Mesenchymal stem cell (in vitro differentiated cells and primary cell): Measurements from ENCODE around the gene TST.
A peak's percentile ranks its signal among the peaks of the same experiment; 100 is the strongest.
"Not testable (repeated sequence)": the region's sequence is repeated elsewhere in the genome, so short reads cannot be mapped to it uniquely, and the experiment has no call there.

ENCODE experiments used
- DNase-seq: peaks from one replicate; pipeline ENCODE4 v3.0.0-alpha.2; 2013
- H2AFZ ChIP-seq: one replicate; pipeline ENCODE4 v1.6.1; 2013; ENCODE audit warnings: low read depth, mild to moderate bottlenecking, control low read depth, inconsistent platforms, low read length, moderate library complexity
- H2AK5ac ChIP-seq: 2 replicates; pipeline ENCODE4 v1.6.1; 2013; ENCODE audit warnings: low read length, moderate library complexity, mild to moderate bottlenecking, inconsistent platforms; ENCODE audit not compliant: severe bottlenecking
- H2BK120ac ChIP-seq: one replicate; pipeline ENCODE4 v1.6.1; 2013; ENCODE audit warnings: low read depth, mild to moderate bottlenecking, inconsistent platforms, low read length, moderate library complexity
- H2BK12ac ChIP-seq, 2 experiments: one replicate each; pipeline ENCODE4 v1.6.1; 2013; ENCODE audit warnings: inconsistent platforms in 2 of 2, low read length in 2 of 2, mild to moderate bottlenecking in 2 of 2, moderate library complexity in 2 of 2, control low read depth in 1 of 2
- H2BK15ac ChIP-seq: one replicate; pipeline ENCODE4 v1.6.1; 2013; ENCODE audit warnings: mild to moderate bottlenecking, low read depth, inconsistent platforms; ENCODE audit not compliant: poor library complexity, severe bottlenecking
- H2BK5ac ChIP-seq: 2 replicates; pipeline ENCODE4 v1.6.1; 2013; ENCODE audit warnings: low read depth, mild to moderate bottlenecking, low read length, control low read depth, inconsistent platforms; ENCODE audit not compliant: poor library complexity, severe bottlenecking
- H3K14ac ChIP-seq, 2 experiments: one replicate each; pipeline ENCODE4 v1.6.1; 2013; ENCODE audit warnings: inconsistent platforms in 2 of 2, low read length in 2 of 2, control low read depth in 1 of 2, mild to moderate bottlenecking in 1 of 2, moderate library complexity in 1 of 2
- H3K18ac ChIP-seq, 2 experiments: one replicate each; pipeline ENCODE4 v1.6.1; 2013; ENCODE audit warnings: inconsistent platforms in 2 of 2, low read length in 2 of 2, control low read depth in 1 of 2, low read depth in 1 of 2, mild to moderate bottlenecking in 1 of 2
- H3K23ac ChIP-seq, 2 experiments: one replicate each; pipeline ENCODE4 v1.6.1; 2013; ENCODE audit warnings: inconsistent platforms in 2 of 2, low read length in 2 of 2, mild to moderate bottlenecking in 2 of 2, moderate library complexity in 2 of 2, control low read depth in 1 of 2
- H3K27ac ChIP-seq: 2 replicates; pipeline ENCODE4 v1.5.1; 2013; ENCODE audit warnings: mild to moderate bottlenecking, moderate library complexity, low read length, control low read depth, inconsistent platforms; ENCODE audit not compliant: poor library complexity, severe bottlenecking
- H3K27me3 ChIP-seq, 2 experiments: 2 replicates each; pipeline versions ENCODE4 v1.6.1 to v1.7.0; 2013; ENCODE audit warnings: low read length in 2 of 2, mild to moderate bottlenecking in 2 of 2, moderate library complexity in 2 of 2, control low read depth in 1 of 2, inconsistent platforms in 1 of 2; ENCODE audit not compliant: control insufficient read depth in 1 of 2, insufficient read depth in 1 of 2
- H3K36me3 ChIP-seq, 2 experiments: 2 replicates each; pipeline versions ENCODE4 v1.6.1 to v1.7.0; 2013; ENCODE audit warnings: low read length in 2 of 2, control low read depth in 1 of 2, inconsistent platforms in 1 of 2, low read depth in 1 of 2, mild to moderate bottlenecking in 1 of 2; ENCODE audit not compliant: insufficient read depth in 2 of 2, control insufficient read depth in 1 of 2
- H3K4ac ChIP-seq, 2 experiments: one replicate each; pipeline ENCODE4 v1.6.1; 2013; ENCODE audit warnings: inconsistent platforms in 2 of 2, low read length in 2 of 2, mild to moderate bottlenecking in 2 of 2, moderate library complexity in 2 of 2, control low read depth in 1 of 2, low read depth in 1 of 2
- H3K4me1 ChIP-seq: 2 replicates; pipeline ENCODE4 v1.6.1; 2013; ENCODE audit warnings: low read depth, low read length, control low read depth; ENCODE audit not compliant: control insufficient read depth, insufficient read depth
- H3K4me2 ChIP-seq: 2 replicates; pipeline ENCODE4 v1.6.1; 2013; ENCODE audit warnings: low read length, mild to moderate bottlenecking, inconsistent platforms; ENCODE audit not compliant: poor library complexity, severe bottlenecking
- H3K4me3 ChIP-seq, 2 experiments: 2 replicates each; pipeline versions ENCODE4 v1.5.1 to v1.7.0; 2013; ENCODE audit warnings: low read length in 2 of 2, mild to moderate bottlenecking in 2 of 2, control low read depth in 1 of 2, low read depth in 1 of 2; ENCODE audit not compliant: insufficient read depth in 1 of 2
- H3K79me1 ChIP-seq: replicated peaks from 2 replicates; pipeline ENCODE4 v1.6.1; 2013; ENCODE audit warnings: mild to moderate bottlenecking, control low read depth, low read length, inconsistent platforms; ENCODE audit not compliant: poor library complexity, severe bottlenecking
- H3K9ac ChIP-seq: 2 replicates; pipeline ENCODE4 v1.7.0; 2013; ENCODE audit warnings: mild to moderate bottlenecking, low read length, moderate library complexity
- H3K9me3 ChIP-seq: 2 replicates; pipeline ENCODE4 v1.7.0; 2013; ENCODE audit warnings: mild to moderate bottlenecking, low read length; ENCODE audit not compliant: control insufficient read depth
- H4K8ac ChIP-seq: one replicate; pipeline ENCODE4 v1.6.1; 2013; ENCODE audit warnings: inconsistent platforms, mild to moderate bottlenecking, low read length, moderate library complexity
- H4K91ac ChIP-seq: one replicate; pipeline ENCODE4 v1.6.1; 2013; ENCODE audit warnings: mild to moderate bottlenecking, low read length, inconsistent platforms
- WGBS: methylation state at CpG from one replicate; pipeline ENCODE4 v1.1.7; 2013; ENCODE audit warnings: mixed read lengths; 5-methylcytosine and 5-hydroxymethylcytosine counted together

The TST gene

GRCh38 chr22:36991206-36991605, 28.0 kb downstream of the TST start:
- H3K4me1 ChIP-seq = no peaks in the 10 kb centered on the region
- no peak overlapping the region for H2BK15ac ChIP-seq
- 66% methylated on average over 6 of the region's 6 CpGs for WGBS
- H4K8ac ChIP-seq = no peak overlapping the region
- peaks cover 35 to 49% of the 10 kb centered on the region in 2 experiments for H3K27me3 ChIP-seq
- H3K4me2 ChIP-seq = no peak overlapping the region
- no peak overlapping the region for H3K4ac ChIP-seq
- no peak overlapping the region for H3K9ac ChIP-seq
- no peak overlapping the region for H4K91ac ChIP-seq
- no peak overlapping the region for H2BK12ac ChIP-seq
- no peaks in the 10 kb centered on the region for H3K79me1 ChIP-seq
- H3K18ac ChIP-seq = no peak overlapping the region
- H2BK120ac ChIP-seq = no peak overlapping the region
- DNase-seq = no peak
- H3K36me3 ChIP-seq = no peaks in the 10 kb centered on the region
- H2AFZ ChIP-seq = no peak overlapping the region
- H3K27ac ChIP-seq = no peak overlapping the region
- no peak overlapping the region for H2AK5ac ChIP-seq
- no peak overlapping the region for H3K23ac ChIP-seq
- H3K4me3 ChIP-seq = no peak overlapping the region
- H2BK5ac ChIP-seq = no peak overlapping the region
- no peak overlapping the region for H3K14ac ChIP-seq
- peaks cover 2% of the 10 kb centered on the region for H3K9me3 ChIP-seq

- Histone ChIP-seq H3K23ac (no peak overlapping the region), H3K4me2 (no peak overlapping the region), H3K36me3 (no peaks in the 10 kb centered on the region), H3K4me1 (no peaks in the 10 kb centered on the region), H4K8ac (no peak overlapping the region), H3K4me3 (no peak overlapping the region), H3K18ac (no peak overlapping the region), H2BK5ac (no peak overlapping the region), H2BK15ac (no peak overlapping the region), H2BK12ac (no peak overlapping the region), H2AFZ (peak overlapping the region; percentile 19), H3K9me3 (peaks cover 9% of the 10 kb centered on the region), H3K14ac (no peak overlapping the region), H2BK120ac (no peak overlapping the region), H2AK5ac (no peak overlapping the region), H3K79me1 (no peaks in the 10 kb centered on the region), H3K27me3 (peaks cover 33 to 44% of the 10 kb centered on the region in 2 experiments), H3K4ac (no peak overlapping the region), H3K9ac (no peak overlapping the region), H3K27ac (no peak overlapping the region), H4K91ac (no peak overlapping the region)
- 72% methylated on average over 6 of the region's 6 CpGs for WGBS
- no peak for DNase-seq
Measured at GRCh38 chr22:36990457-36990856, 28.8 kb downstream of the TST start.

DNA sequence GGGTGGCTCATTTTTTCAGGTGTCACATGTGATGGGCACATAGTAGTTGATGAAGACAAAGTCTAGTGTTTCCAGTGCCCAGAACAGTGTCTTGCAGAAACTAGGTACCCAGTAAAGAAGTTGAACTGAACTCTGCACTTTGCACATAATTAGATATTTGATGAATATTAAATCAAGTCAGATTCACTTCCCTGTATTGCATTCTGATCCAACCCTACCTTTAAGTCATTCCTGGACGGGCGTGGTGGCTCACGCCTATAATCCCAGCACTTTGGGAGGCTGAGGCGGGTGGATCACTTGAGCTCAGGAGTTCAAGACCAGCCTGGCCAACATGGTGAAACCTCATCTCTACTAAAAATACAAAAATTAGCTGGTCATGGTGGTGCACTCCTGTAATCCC, 30.2 kb downstream of the TST start:
- WGBS = 95% methylated on average over 4 of the region's 4 CpGs
- H4K91ac ChIP-seq, H3K4me2 ChIP-seq, H3K9ac ChIP-seq, H2AFZ ChIP-seq, H2BK5ac ChIP-seq, H3K18ac ChIP-seq, H2BK15ac ChIP-seq, H3K14ac ChIP-seq, H3K4me1 ChIP-seq, H3K9me3 ChIP-seq, H2BK120ac ChIP-seq, H3K27ac ChIP-seq, H3K4me3 ChIP-seq, H2BK12ac ChIP-seq, H3K4ac ChIP-seq, H4K8ac ChIP-seq, H3K36me3 ChIP-seq, H2AK5ac ChIP-seq, H3K23ac ChIP-seq, DNase-seq, H3K79me1 ChIP-seq: not testable (repeated sequence)
- peaks cover 28 to 37% of the 10 kb centered on the region in 2 experiments for H3K27me3 ChIP-seq

GRCh38 chr22:36988075-36988832, 31.0 kb downstream of the TST start:
- DNase-seq = no peak
- H3K27me3 ChIP-seq = peaks cover 32 to 42% of the 10 kb centered on the region in 2 experiments
- no peak overlapping the region for H3K9ac ChIP-seq
- H3K4me2 ChIP-seq = no peak overlapping the region
- H2BK120ac ChIP-seq = no peak overlapping the region
- no peak overlapping the region for H3K23ac ChIP-seq
- no peak overlapping the region for H4K91ac ChIP-seq
- H3K36me3 ChIP-seq = no peaks in the 10 kb centered on the region
- H3K4me1 ChIP-seq = no peaks in the 10 kb centered on the region
- H2BK12ac ChIP-seq = no peak overlapping the region
- no peaks in the 10 kb centered on the region for H3K79me1 ChIP-seq
- H3K18ac ChIP-seq = no peak overlapping the region
- no peak overlapping the region for H3K4me3 ChIP-seq
- no peak overlapping the region for H3K4ac ChIP-seq
- H2BK15ac ChIP-seq = no peak overlapping the region
- no peak overlapping the region for H3K14ac ChIP-seq
- no peak overlapping the region for H4K8ac ChIP-seq
- no peak overlapping the region for H3K27ac ChIP-seq
- H3K9me3 ChIP-seq = peaks cover 10% of the 10 kb centered on the region
- 79% methylated on average over 11 of the region's 12 CpGs for WGBS
- H2AK5ac ChIP-seq = no peak overlapping the region
- no peak overlapping the region for H2AFZ ChIP-seq
- no peak overlapping the region for H2BK5ac ChIP-seq
